ENCODE measurements around the gene CENPN.

DNA sequence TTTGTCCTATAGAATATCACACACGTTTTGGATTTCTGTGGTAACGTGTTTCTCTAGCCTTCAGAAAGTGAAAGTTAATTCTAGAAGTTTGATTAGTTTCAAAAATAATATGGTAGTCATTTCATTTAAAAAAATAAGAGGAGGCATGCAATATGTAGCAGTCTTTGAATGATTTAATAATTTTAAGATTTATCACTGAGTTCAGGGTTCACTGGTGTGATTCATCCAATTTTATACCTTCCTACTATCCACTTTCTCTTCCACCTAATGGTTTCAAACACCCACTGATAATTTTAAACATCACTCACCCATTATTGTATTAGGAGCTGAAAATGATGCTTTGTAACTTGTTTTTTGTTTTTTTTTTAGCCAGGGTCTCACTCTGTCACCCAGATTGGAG lies 42.7 kb upstream of the CENPN start:
- TF ChIP-seq POLR2A (IDR thresholded peaks at IDR 0.05) (no peak), EP300 (IDR thresholded peaks at IDR 0.05; ENCODE audit: low read depth) (no peak)
- TF ChIP-seq, protein P1, sequence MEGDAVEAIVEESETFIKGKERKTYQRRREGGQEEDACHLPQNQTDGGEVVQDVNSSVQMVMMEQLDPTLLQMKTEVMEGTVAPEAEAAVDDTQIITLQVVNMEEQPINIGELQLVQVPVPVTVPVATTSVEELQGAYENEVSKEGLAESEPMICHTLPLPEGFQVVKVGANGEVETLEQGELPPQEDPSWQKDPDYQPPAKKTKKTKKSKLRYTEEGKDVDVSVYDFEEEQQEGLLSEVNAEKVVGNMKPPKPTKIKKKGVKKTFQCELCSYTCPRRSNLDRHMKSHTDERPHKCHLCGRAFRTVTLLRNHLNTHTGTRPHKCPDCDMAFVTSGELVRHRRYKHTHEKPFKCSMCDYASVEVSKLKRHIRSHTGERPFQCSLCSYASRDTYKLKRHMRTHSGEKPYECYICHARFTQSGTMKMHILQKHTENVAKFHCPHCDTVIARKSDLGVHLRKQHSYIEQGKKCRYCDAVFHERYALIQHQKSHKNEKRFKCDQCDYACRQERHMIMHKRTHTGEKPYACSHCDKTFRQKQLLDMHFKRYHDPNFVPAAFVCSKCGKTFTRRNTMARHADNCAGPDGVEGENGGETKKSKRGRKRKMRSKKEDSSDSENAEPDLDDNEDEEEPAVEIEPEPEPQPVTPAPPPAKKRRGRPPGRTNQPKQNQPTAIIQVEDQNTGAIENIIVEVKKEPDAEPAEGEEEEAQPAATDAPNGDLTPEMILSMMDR (IDR thresholded peaks at IDR 0.05): no peak
